NT2/D1 (cell line): ENCODE measurements around the gene TCF15.

Source experiments
- SUZ12 ChIP-seq: IDR thresholded peaks from 2 replicates; pipeline ENCODE4 v1.6.1; 2011; ENCODE audit not compliant: insufficient read length, insufficient read depth; ENCODE audit errors: extremely low read depth
- YY1 ChIP-seq: IDR thresholded peaks from 2 replicates; pipeline ENCODE4 v1.6.1; 2011; ENCODE audit not compliant: insufficient read length, insufficient read depth
- ZNF274 ChIP-seq: IDR thresholded peaks from 2 replicates; pipeline ENCODE4 v1.6.1; 2011; ENCODE audit warnings: mild to moderate bottlenecking, low read depth, low read length

DNA sequence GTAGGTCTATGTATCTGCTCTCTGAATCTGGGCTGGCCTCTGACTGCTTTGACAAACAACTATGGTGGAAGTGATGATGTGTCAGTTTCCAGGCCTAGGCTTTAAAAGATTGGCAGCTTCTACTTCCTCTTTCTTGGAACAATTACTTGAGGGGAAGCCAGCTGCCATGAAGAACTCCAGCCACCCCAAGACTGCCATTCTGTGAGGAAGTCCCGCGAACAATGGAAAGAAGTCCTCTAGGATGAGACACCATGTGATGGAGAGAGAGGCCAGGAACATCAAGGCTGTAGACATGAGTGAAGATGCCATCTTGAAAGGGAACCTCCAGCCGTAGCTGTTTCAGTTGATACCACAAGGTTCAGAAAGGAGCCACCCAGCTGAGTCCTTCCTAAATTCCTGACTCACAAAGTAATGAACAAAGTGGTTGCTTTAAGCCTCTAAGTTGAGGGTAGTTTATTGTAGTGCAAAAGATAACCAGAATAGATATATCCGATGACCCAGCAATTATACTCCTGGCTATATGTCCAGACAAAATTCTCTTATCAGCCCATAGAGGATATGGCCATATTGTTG, 15.3 kb upstream of the TCF15 start:
- TF ChIP-seq YY1, result no peak
- no peak for TF ChIP-seq SUZ12
- no peak for TF ChIP-seq ZNF274
